ENCODE results near the gene AMBP. TPM values are rescaled to one million over a fixed set of nuclear protein-coding genes. Genes with fewer than 3 reads are reported as not detected.

Gene AMBP
- total RNA-seq, 1 experiment from 2014 or later, result 0.20 TPM

DNA sequence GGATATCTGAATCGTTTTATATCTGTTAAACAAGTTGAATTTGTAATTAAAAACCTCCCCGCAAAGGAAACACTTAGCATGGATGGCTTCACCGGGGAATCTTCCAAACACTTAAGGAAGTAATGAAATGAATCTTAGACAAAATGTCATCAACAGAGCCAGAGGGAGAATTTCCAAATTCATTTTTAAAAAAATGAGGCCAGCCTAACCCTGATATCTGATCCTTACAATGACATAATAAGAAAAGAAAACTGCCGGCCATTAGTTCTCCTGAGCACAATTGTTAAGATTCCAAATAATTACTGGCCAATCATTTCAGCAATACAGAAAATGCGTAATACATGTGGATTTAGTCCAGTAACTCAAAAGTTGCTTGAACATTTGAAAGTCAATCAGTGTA lies 27.1 kb upstream of the AMBP start:
- Histone ChIP-seq H3K79me1 (ENCODE audit: insufficient read depth, low read depth, low read length, poor library complexity, severe bottlenecking) (no peaks in the 10 kb centered on the region), H3K4me1 (ENCODE audit: insufficient read depth, low read length) (no peaks in the 10 kb centered on the region), H3K79me2 (ENCODE audit: insufficient read depth, low read length) (no peaks in the 10 kb centered on the region), H2AFZ (ENCODE audit: low read length) (no peak overlapping the region), H3T11ph (ENCODE audit: low read length) (no peak overlapping the region), H4K91ac (ENCODE audit: insufficient read length, low read depth, low read length) (no peak overlapping the region), H3K18ac (ENCODE audit: insufficient read length, low read depth, low read length) (no peak overlapping the region), H3K27me3 (ENCODE audit: insufficient read depth, low read length) (no peaks in the 10 kb centered on the region; the same call in 1 of the 2 replicates), H4K8ac (replicated peaks; ENCODE audit: insufficient read length, low read depth, low read length) (no peak overlapping the region), H2BK15ac (ENCODE audit: low read depth, low read length) (no peak overlapping the region), H2BK20ac (ENCODE audit: low read depth, low read length, poor library complexity, severe bottlenecking) (no peak overlapping the region), H3K9ac (ENCODE audit: extremely low read depth, insufficient read length, low read length) (no peak overlapping the region), H4K20me1 (ENCODE audit: control insufficient read depth, insufficient read depth, insufficient read length) (no peaks in the 10 kb centered on the region), H3K23ac (ENCODE audit: insufficient read length, low read depth, low read length) (no peak overlapping the region), H3K23me2 (ENCODE audit: insufficient read length, low read depth, low read length, poor library complexity, severe bottlenecking) (no peaks in the 10 kb centered on the region), H2BK5ac (ENCODE audit: insufficient read length, low read length) (no peak overlapping the region), H3K56ac (ENCODE audit: insufficient read length, low read depth, low read length) (no peak overlapping the region), H4K5ac (ENCODE audit: insufficient read length, low read depth, low read length) (no peak overlapping the region), H3K4me2 (ENCODE audit: insufficient read depth, insufficient read length, low read length) (no peak overlapping the region), H2BK12ac (ENCODE audit: insufficient read length, low read depth, low read length) (no peak overlapping the region), H2BK120ac (ENCODE audit: low read depth, low read length, poor library complexity, severe bottlenecking) (no peak overlapping the region), H3K27ac (ENCODE audit: insufficient read length, low read depth, low read length) (no peak overlapping the region), H2AK5ac (ENCODE audit: insufficient read length, low read length) (no peak overlapping the region), H3K9me3 (ENCODE audit: control insufficient read depth, low read depth, low read length) (no peaks in the 10 kb centered on the region), H3K4ac (ENCODE audit: low read depth, low read length) (no peak overlapping the region), H3K14ac (ENCODE audit: insufficient read depth, low read length) (no peak overlapping the region)
- no peak overlapping the region for H3K4me3 Mint-ChIP-seq
- DNase-seq, result no peak
- H3K27me3 Mint-ChIP-seq (ENCODE audit: low read depth), result peaks cover 80% of the 10 kb centered on the region
- WGBS (ENCODE audit: extremely low coverage, insufficient read length, low lambda C conversion rate), result no CpG with 5 or more reads among the region's 5 CpGs
- peaks cover 12% of the 10 kb centered on the region in 2 experiments for H3K9me3 Mint-ChIP-seq
- H3K36me3 Mint-ChIP-seq (ENCODE audit: insufficient read depth in 1 of 3, low read depth in 3 of 3), result peaks cover 2 to 4% (median 3%) of the 10 kb centered on the region in 3 experiments; a peak in 4 of 7 replicates
- peaks cover 12 to 14% of the 10 kb centered on the region in 2 experiments for H3K4me1 Mint-ChIP-seq
- TF ChIP-seq, protein P1, sequence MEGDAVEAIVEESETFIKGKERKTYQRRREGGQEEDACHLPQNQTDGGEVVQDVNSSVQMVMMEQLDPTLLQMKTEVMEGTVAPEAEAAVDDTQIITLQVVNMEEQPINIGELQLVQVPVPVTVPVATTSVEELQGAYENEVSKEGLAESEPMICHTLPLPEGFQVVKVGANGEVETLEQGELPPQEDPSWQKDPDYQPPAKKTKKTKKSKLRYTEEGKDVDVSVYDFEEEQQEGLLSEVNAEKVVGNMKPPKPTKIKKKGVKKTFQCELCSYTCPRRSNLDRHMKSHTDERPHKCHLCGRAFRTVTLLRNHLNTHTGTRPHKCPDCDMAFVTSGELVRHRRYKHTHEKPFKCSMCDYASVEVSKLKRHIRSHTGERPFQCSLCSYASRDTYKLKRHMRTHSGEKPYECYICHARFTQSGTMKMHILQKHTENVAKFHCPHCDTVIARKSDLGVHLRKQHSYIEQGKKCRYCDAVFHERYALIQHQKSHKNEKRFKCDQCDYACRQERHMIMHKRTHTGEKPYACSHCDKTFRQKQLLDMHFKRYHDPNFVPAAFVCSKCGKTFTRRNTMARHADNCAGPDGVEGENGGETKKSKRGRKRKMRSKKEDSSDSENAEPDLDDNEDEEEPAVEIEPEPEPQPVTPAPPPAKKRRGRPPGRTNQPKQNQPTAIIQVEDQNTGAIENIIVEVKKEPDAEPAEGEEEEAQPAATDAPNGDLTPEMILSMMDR (conservative IDR thresholded peaks at IDR 0.05), result no peak
- no peak overlapping the region for H3K27ac Mint-ChIP-seq
